Stimulated activated CD4-positive, alpha-beta T cell treated with anti-CD3 and anti-CD28 coated beads, Interleukin-1b, Interleukin-23, amount 100 ng/mL, for 4 hours (primary cell): ENCODE measurements around the gene SNAPC2.

Experiments
- DNase-seq, 2 donors: peaks; one replicate each; pipeline ENCODE4 v3.0.0-alpha.2; 2020; ENCODE audit warnings: low read depth in 2 of 2

Gene SNAPC2

GRCh38 chr19:7919610-7920518, at the start of gene SNAPC2:
SNAPC2 (plus strand) TSS chr19:7920338; CDS start chr19:7920367, 29 bp downstream.
- DNase-seq, result peak; percentile 92 to 93

- DNase-seq, result no peak
These were observed 49.3 kb upstream of the SNAPC2 start for GRCh38 chr19:7870571-7871436.

- peak; percentile 63 to 67 for DNase-seq
These were observed 48.5 kb upstream of the SNAPC2 start for GRCh38 chr19:7871437-7872305.

GRCh38 chr19:7872306-7873204, 47.6 kb upstream of the SNAPC2 start:
- DNase-seq, result no peak

- DNase-seq, result no peak
These were observed 46.6 kb upstream of the SNAPC2 start for GRCh38 chr19:7873304-7874075.

- no peak for DNase-seq
These were observed 45.9 kb upstream of the SNAPC2 start, which contains the start of gene PRR36 for GRCh38 chr19:7874076-7874896. PRR36 (minus strand) TSS chr19:7874390; CDS start chr19:7873689, 701 bp downstream.

GRCh38 chr19:7874897-7875273, 45.3 kb upstream of the SNAPC2 start:
- DNase-seq, result no peak

GRCh38 chr19:7877249-7877836, 42.8 kb upstream of the SNAPC2 start:
- DNase-seq, result no peak

GRCh38 chr19:7879111-7879807, 40.9 kb upstream of the SNAPC2 start:
- no peak for DNase-seq

GRCh38 chr19:7879836-7880235, 40.3 kb upstream of the SNAPC2 start:
- no peak for DNase-seq

- no peak for DNase-seq
These were observed 38.2 kb upstream of the SNAPC2 start for GRCh38 chr19:7881910-7882309.

GRCh38 chr19:7883105-7883504, 37.0 kb upstream of the SNAPC2 start:
- no peak for DNase-seq

- no peak for DNase-seq
These were observed 36.2 kb upstream of the SNAPC2 start for GRCh38 chr19:7883796-7884570.

GRCh38 chr19:7885818-7886217, 34.3 kb upstream of the SNAPC2 start:
- no peak for DNase-seq

- DNase-seq, result no peak
These were observed 32.6 kb upstream of the SNAPC2 start for GRCh38 chr19:7887408-7888144.

GRCh38 chr19:7888145-7888825, 31.9 kb upstream of the SNAPC2 start, which contains the start of gene LRRC8E:
LRRC8E (plus strand) TSS chr19:7888510; CDS start chr19:7895604, 7,094 bp downstream.
- DNase-seq, result peak; percentile 26 to 54
